ENCODE data around the gene SIRT3.

SIRT3 gene

DNA sequence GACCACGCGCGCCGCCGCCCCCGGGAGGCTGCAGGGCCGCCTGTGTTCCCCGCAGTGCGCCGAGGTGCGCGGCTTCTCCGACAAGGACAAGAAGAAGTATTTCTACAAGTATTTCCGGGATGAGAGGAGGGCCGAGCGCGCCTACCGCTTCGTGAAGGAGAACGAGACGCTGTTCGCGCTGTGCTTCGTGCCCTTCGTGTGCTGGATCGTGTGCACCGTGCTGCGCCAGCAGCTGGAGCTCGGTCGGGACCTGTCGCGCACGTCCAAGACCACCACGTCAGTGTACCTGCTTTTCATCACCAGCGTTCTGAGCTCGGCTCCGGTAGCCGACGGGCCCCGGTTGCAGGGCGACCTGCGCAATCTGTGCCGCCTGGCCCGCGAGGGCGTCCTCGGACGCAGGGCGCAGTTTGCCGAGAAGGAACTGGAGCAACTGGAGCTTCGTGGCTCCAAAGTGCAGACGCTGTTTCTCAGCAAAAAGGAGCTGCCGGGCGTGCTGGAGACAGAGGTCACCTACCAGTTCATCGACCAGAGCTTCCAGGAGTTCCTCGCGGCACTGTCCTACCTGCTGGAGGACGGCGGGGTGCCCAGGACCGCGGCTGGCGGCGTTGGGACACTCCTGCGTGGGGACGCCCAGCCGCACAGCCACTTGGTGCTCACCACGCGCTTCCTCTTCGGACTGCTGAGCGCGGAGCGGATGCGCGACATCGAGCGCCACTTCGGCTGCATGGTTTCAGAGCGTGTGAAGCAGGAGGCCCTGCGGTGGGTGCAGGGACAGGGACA is 44.8 kb upstream of the SIRT3 start:
- no peak for ATAC-seq

DNA sequence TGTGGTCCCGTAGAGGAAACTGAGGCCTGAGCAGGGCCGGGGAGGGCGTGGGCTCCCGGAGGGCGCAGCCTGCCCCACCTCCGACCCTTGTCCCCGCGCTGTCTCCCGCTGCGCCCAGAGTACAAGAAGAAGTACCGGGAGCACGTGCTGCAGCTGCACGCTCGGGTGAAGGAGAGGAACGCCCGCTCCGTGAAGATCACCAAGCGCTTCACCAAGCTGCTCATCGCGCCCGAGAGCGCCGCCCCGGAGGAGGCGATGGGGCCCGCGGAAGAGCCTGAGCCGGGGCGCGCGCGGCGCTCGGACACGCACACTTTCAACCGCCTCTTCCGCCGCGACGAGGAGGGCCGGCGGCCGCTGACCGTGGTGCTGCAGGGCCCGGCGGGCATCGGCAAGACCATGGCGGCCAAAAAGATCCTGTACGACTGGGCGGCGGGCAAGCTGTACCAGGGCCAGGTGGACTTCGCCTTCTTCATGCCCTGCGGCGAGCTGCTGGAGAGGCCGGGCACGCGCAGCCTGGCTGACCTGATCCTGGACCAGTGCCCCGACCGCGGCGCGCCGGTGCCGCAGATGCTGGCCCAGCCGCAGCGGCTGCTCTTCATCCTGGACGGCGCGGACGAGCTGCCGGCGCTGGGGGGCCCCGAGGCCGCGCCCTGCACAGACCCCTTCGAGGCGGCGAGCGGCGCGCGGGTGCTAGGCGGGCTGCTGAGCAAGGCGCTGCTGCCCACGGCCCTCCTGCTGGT is 44.0 kb upstream of the SIRT3 start:
- ATAC-seq, result peak; percentile 43
- TF ChIP-seq BACH2 (CRISPR knock-in tag; IDR thresholded peaks at IDR 0.05; ENCODE audit: borderline replicate concordance), result no peak
- no peak for TF ChIP-seq ARNTL (CRISPR knock-in tag; IDR thresholded peaks at IDR 0.05; ENCODE audit: borderline replicate concordance, low read depth)
- no peak for TF ChIP-seq TCF4 (CRISPR knock-in tag; IDR thresholded peaks at IDR 0.05; ENCODE audit: borderline replicate concordance)
- TF ChIP-seq, protein P1, sequence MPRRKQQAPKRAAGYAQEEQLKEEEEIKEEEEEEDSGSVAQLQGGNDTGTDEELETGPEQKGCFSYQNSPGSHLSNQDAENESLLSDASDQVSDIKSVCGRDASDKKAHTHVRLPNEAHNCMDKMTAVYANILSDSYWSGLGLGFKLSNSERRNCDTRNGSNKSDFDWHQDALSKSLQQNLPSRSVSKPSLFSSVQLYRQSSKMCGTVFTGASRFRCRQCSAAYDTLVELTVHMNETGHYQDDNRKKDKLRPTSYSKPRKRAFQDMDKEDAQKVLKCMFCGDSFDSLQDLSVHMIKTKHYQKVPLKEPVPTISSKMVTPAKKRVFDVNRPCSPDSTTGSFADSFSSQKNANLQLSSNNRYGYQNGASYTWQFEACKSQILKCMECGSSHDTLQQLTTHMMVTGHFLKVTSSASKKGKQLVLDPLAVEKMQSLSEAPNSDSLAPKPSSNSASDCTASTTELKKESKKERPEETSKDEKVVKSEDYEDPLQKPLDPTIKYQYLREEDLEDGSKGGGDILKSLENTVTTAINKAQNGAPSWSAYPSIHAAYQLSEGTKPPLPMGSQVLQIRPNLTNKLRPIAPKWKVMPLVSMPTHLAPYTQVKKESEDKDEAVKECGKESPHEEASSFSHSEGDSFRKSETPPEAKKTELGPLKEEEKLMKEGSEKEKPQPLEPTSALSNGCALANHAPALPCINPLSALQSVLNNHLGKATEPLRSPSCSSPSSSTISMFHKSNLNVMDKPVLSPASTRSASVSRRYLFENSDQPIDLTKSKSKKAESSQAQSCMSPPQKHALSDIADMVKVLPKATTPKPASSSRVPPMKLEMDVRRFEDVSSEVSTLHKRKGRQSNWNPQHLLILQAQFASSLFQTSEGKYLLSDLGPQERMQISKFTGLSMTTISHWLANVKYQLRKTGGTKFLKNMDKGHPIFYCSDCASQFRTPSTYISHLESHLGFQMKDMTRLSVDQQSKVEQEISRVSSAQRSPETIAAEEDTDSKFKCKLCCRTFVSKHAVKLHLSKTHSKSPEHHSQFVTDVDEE (CRISPR knock-in tag; IDR thresholded peaks at IDR 0.05), result no peak
- no peak for TF ChIP-seq TOX (CRISPR knock-in tag; IDR thresholded peaks at IDR 0.05; ENCODE audit: borderline replicate concordance)
- TF ChIP-seq ZNF70 (CRISPR knock-in tag; IDR thresholded peaks at IDR 0.05), result no peak
- TF ChIP-seq, protein P2, sequence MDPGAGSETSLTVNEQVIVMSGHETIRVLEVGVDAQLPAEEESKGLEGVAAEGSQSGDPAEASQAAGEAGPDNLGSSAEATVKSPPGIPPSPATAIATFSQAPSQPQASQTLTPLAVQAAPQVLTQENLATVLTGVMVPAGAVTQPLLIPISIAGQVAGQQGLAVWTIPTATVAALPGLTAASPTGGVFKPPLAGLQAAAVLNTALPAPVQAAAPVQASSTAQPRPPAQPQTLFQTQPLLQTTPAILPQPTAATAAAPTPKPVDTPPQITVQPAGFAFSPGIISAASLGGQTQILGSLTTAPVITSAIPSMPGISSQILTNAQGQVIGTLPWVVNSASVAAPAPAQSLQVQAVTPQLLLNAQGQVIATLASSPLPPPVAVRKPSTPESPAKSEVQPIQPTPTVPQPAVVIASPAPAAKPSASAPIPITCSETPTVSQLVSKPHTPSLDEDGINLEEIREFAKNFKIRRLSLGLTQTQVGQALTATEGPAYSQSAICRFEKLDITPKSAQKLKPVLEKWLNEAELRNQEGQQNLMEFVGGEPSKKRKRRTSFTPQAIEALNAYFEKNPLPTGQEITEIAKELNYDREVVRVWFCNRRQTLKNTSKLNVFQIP (CRISPR knock-in tag; IDR thresholded peaks at IDR 0.05; ENCODE audit: borderline replicate concordance, low read depth), result no peak
- TF ChIP-seq ESRRG (CRISPR knock-in tag; IDR thresholded peaks at IDR 0.05), result no peak
- TF ChIP-seq, protein P3, sequence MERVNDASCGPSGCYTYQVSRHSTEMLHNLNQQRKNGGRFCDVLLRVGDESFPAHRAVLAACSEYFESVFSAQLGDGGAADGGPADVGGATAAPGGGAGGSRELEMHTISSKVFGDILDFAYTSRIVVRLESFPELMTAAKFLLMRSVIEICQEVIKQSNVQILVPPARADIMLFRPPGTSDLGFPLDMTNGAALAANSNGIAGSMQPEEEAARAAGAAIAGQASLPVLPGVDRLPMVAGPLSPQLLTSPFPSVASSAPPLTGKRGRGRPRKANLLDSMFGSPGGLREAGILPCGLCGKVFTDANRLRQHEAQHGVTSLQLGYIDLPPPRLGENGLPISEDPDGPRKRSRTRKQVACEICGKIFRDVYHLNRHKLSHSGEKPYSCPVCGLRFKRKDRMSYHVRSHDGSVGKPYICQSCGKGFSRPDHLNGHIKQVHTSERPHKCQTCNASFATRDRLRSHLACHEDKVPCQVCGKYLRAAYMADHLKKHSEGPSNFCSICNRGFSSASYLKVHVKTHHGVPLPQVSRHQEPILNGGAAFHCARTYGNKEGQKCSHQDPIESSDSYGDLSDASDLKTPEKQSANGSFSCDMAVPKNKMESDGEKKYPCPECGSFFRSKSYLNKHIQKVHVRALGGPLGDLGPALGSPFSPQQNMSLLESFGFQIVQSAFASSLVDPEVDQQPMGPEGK (CRISPR knock-in tag; IDR thresholded peaks at IDR 0.05; ENCODE audit: borderline replicate concordance), result no peak
- TF ChIP-seq ZC3H10 (CRISPR knock-in tag; IDR thresholded peaks at IDR 0.05), result no peak
- TF ChIP-seq ZFP30 (CRISPR knock-in tag; IDR thresholded peaks at IDR 0.05), result no peak

More for the DNA sequence above, 44.8 kb upstream of the SIRT3 start:
- no peak for TF ChIP-seq PPARA (CRISPR knock-in tag; IDR thresholded peaks at IDR 0.05; ENCODE audit: borderline replicate concordance)

DNA sequence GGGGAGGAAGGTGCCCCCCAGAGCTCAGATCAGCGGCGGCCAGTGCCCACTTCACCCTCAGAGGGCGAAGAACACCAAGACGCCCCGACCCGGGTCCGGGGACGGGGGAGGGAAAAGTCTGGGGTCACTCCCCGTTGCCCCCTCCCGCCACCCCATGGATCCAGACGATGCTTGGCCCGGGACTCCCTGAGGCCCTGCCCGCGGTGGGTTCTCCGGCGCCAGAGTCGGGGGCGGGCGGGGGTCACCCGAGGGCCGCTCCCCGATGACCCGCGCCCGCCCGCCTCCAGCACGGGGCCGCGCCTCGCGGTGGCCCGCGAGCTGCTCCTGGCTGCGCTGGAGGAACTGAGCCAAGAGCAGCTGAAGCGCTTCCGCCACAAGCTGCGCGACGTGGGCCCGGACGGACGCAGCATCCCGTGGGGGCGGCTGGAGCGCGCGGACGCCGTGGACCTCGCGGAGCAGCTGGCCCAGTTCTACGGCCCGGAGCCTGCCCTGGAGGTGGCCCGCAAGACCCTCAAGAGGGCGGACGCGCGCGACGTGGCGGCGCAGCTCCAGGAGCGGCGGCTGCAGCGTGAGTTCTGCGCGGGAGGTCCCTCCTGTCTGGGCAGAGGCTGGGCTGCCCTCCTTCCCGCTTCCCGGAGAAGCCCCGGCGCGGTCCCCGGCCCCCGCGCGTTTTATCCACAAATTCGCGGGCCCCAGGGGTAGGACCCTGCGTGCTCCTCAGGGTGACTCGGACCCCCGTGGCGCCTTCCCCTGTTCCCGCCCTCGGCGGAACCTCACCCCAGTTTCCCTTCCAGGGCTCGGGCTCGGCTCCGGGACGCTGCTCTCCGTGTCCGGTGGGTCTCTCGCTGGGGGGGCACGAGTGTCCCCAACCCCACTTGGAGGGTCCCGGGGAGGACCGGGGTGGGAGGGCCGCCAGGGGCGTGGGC is 43.2 kb upstream of the SIRT3 start:
- no peak for TF ChIP-seq ZNF565 (CRISPR knock-in tag; conservative IDR thresholded peaks at IDR 0.05; ENCODE audit: low read depth)
- TF ChIP-seq ZFP3 (CRISPR knock-in tag; IDR thresholded peaks at IDR 0.05), result no peak
- TF ChIP-seq RARB (CRISPR knock-in tag; IDR thresholded peaks at IDR 0.05), result no peak
- TF ChIP-seq ISL1 (CRISPR knock-in tag; IDR thresholded peaks at IDR 0.05), result no peak
- ATAC-seq, result no peak

DNA sequence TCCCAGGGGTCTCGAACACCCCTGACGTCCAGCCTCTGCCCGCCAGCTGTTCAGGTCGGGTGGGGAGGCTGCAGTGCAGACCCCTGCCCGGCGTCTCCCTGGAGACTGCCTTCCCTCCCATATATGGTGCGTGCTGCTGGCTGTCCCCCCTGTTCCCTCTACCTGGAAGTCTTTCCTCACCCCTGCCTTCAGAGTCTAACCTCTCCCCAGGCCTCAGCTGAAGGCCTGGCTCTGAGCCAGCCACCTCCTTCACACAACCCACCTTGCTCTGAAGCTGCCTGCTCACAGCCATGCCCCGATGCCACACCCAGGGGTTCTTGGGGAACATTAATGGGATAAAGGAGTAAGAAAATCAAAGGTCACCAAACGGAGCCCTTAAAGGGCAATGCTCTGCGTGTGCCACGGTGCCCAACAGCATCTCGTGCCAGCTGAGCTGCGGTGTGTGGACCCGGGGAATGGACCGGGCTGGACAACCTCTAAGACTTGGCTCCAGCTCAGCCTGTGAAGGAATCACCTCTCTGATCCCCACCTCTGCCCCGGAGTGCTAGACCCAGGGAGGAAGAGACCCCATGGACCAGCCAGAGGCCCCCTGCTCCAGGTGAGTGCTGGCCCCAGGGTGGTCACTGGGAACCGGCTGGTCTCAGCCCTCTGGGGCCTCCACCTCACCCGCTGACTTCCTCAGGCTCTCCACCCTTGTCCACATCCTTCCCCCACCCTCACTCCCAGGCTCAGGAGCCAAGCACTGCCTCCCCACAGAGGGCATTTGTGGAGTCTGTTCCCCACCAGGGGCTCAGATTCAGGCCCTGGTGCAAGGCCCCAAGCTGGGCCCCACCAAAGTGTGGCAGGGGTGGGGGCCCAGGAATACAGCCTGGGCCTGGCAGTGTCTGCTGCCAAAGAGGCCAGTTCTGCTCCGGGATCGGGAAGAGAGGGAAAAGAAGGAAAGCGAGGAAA is 42.1 kb upstream of the SIRT3 start, which contains the start of gene NLRP6:
TSS of gene NLRP6 (plus strand) at position 407 of the 951 bp plus-strand sequence. CDS start at position 570, 163 bp downstream.
- no peak for ATAC-seq
- TF ChIP-seq ZC3H10 (CRISPR knock-in tag; IDR thresholded peaks at IDR 0.05), result no peak
- TF ChIP-seq ZFP3 (CRISPR knock-in tag; IDR thresholded peaks at IDR 0.05), result no peak
- no peak for TF ChIP-seq OSR1 (CRISPR knock-in tag; IDR thresholded peaks at IDR 0.05)
- no peak for TF ChIP-seq PPARA (CRISPR knock-in tag; IDR thresholded peaks at IDR 0.05; ENCODE audit: borderline replicate concordance)
- TF ChIP-seq BACH2 (CRISPR knock-in tag; IDR thresholded peaks at IDR 0.05; ENCODE audit: borderline replicate concordance), result no peak
- TF ChIP-seq TCF4 (CRISPR knock-in tag; IDR thresholded peaks at IDR 0.05; ENCODE audit: borderline replicate concordance), result no peak
- no peak for TF ChIP-seq ZFP30 (CRISPR knock-in tag; IDR thresholded peaks at IDR 0.05)
- no peak for TF ChIP-seq RARB (CRISPR knock-in tag; IDR thresholded peaks at IDR 0.05)
- no peak for TF ChIP-seq ZNF565 (CRISPR knock-in tag; conservative IDR thresholded peaks at IDR 0.05; ENCODE audit: low read depth)
- no peak for TF ChIP-seq TOX (CRISPR knock-in tag; IDR thresholded peaks at IDR 0.05; ENCODE audit: borderline replicate concordance)
- TF ChIP-seq, protein P2 (CRISPR knock-in tag; IDR thresholded peaks at IDR 0.05; ENCODE audit: borderline replicate concordance, low read depth), result no peak
- TF ChIP-seq GLIS3 (CRISPR knock-in tag; IDR thresholded peaks at IDR 0.05), result no peak
- TF ChIP-seq, protein P1 (CRISPR knock-in tag; IDR thresholded peaks at IDR 0.05), result no peak

All from SK-N-SH treated with all-trans-retinoic acid at 6 μM for 48 hours (cell line).